Gastroesophageal sphincter (tissue), 4 donors: ENCODE results near the gene NEU2. TPM values are rescaled to one million over a fixed set of nuclear protein-coding genes. Genes with fewer than 3 reads are reported as not detected.

ENCODE experiments used
- ATAC-seq: fragments of 150-250 bp; one replicate; pipeline ENCODE4 v1.9.1; 2016; ENCODE audit warnings: mild to moderate bottlenecking, moderate library complexity
- H3K27ac ChIP-seq, 4 donors: fragments of 200-600 bp; sonication (generic) in 3 of 4; 1 replicate in 3 of 4; 2 replicates in 1 of 4; pipeline ENCODE4 v1.5.1; 2016 to 2019
- H3K27me3 ChIP-seq: fragments of 200-600 bp; sonication (generic); one replicate; pipeline ENCODE4 v1.5.1; 2019
- H3K36me3 ChIP-seq, 2 donors: fragments of 200-600 bp; sonication (generic); one replicate each; pipeline ENCODE4 v1.5.1; 2019; ENCODE audit warnings: control low read depth in 1 of 2
- H3K4me1 ChIP-seq, 3 donors: fragments of 200-600 bp; sonication (generic); 1 replicate in 2 of 3; 2 replicates in 1 of 3; pipeline ENCODE4 v1.5.1; 2016 to 2019; ENCODE audit warnings: control low read depth in 2 of 3
- H3K4me3 ChIP-seq, 2 donors: fragments of 200-600 bp; sonication (generic); one replicate each; pipeline ENCODE4 v1.5.1; 2019; ENCODE audit warnings: mild to moderate bottlenecking in 1 of 2, moderate library complexity in 1 of 2
- H3K9me3 ChIP-seq, 3 donors: fragments of 200-600 bp; sonication (generic); one replicate each; pipeline ENCODE4 v1.5.1; 2017 to 2019; ENCODE audit warnings: control low read depth in 2 of 3
- CTCF ChIP-seq, 4 experiments: fragments of 200-600 bp in 2 of 4; fragments of 450-650 bp in 2 of 4; sonication (generic) in 1 of 4; IDR thresholded peaks; one replicate each; pipeline ENCODE4 v1.5.1; 2017 to 2019; ENCODE audit warnings: antibody characterized with exemption in 4 of 4, mild to moderate bottlenecking in 2 of 4, moderate library complexity in 2 of 4
- EP300 ChIP-seq: sonication (generic); formaldehyde crosslinking; IDR thresholded peaks from one replicate; pipeline ENCODE4 v1.6.1; 2017; ENCODE audit warnings: antibody characterized with exemption, mild to moderate bottlenecking
- POLR2A ChIP-seq, 2 donors: fragments of 450-650 bp; IDR thresholded peaks; one replicate each; pipeline ENCODE4 v1.6.1; 2017; ENCODE audit warnings: antibody characterized with exemption in 2 of 2, mild to moderate bottlenecking in 2 of 2, moderate library complexity in 1 of 2
- POLR2AphosphoS5 ChIP-seq: sonication (generic); formaldehyde crosslinking; IDR thresholded peaks from one replicate; pipeline ENCODE4 v1.6.1; 2017; ENCODE audit warnings: antibody characterized with exemption
- WGBS, 2 donors: methylation state at CpG; one replicate each; pipeline ENCODE4 v1.1.5; 2018; ENCODE audit warnings: low coverage in 1 of 2; 5-methylcytosine and 5-hydroxymethylcytosine counted together
- total RNA-seq, 4 donors: library from RNA; depleted of rRNA; stranded (reverse); fragments of >200 nt; gene quantifications; one replicate each; pipeline ENCODE4 v1.1.0, GENCODE V29; 2016

Gene NEU2
- total RNA-seq, 4 donors from 2014 or later, result not detected

GRCh38 chr2:233056961-233057605 is 24.6 kb downstream of the NEU2 start:
- no peak for TF ChIP-seq POLR2AphosphoS5
- TF ChIP-seq EP300, result no peak
- no peak for TF ChIP-seq POLR2A (IDR thresholded peaks at IDR 0.05)
- TF ChIP-seq CTCF (IDR thresholded peaks at IDR 0.05), result no peak
- peaks cover 28% of the 10 kb centered on the region for H3K27me3 ChIP-seq
- H3K4me1 ChIP-seq, result peaks cover 0 to 25% (median 0%) of the 10 kb centered on the region in 3 donors
- WGBS, 2 donors, result 49% methylated on average over 2 of the region's 6 CpGs; no CpG with 5 or more reads in 1 of the 2 donors
- ATAC-seq, result no peak
- no peaks in the 10 kb centered on the region for H3K9me3 ChIP-seq
- no peak overlapping the region for H3K4me3 ChIP-seq
- no peak overlapping the region for H3K27ac ChIP-seq
- no peaks in the 10 kb centered on the region for H3K36me3 ChIP-seq

- WGBS, 2 donors, result 91 to 100% methylated on average over 2 to 7 of the region's 24 CpGs
- peaks cover 12% of the 10 kb centered on the region for H3K27me3 ChIP-seq
- H3K4me3 ChIP-seq, result no peak overlapping the region
- no peak for TF ChIP-seq POLR2AphosphoS5
- TF ChIP-seq POLR2A (IDR thresholded peaks at IDR 0.05), result no peak
- no peak for TF ChIP-seq EP300
- no peak for TF ChIP-seq CTCF (IDR thresholded peaks at IDR 0.05)
- no peaks in the 10 kb centered on the region for H3K36me3 ChIP-seq
- H3K9me3 ChIP-seq, result no peaks in the 10 kb centered on the region
- ATAC-seq, result no peak
- H3K4me1 ChIP-seq, result peaks cover 0 to 40% (median 3%) of the 10 kb centered on the region in 3 donors
- H3K27ac ChIP-seq, result peak overlapping the region in 3 of 4 donors; percentile 68 to 77 (median 76)
These were observed 26.5 kb downstream of the NEU2 start for GRCh38 chr2:233058717-233059546.

GRCh38 chr2:233059547-233059796 is 27.0 kb downstream of the NEU2 start:
- WGBS, 2 donors, result no CpG with 5 or more reads among the region's 7 CpGs
- Histone ChIP-seq H3K27me3 (peaks cover 6% of the 10 kb centered on the region), H3K27ac (peak overlapping the region in 3 of 4 donors; percentile 68 to 77 (median 76)), H3K9me3 (no peaks in the 10 kb centered on the region), H3K4me1 (peaks cover 0 to 44% (median 3%) of the 10 kb centered on the region in 3 donors), H3K4me3 (peak overlapping the region in 1 of 2 donors; percentile 50), H3K36me3 (no peaks in the 10 kb centered on the region)
- ATAC-seq, result peak; percentile 2
- TF ChIP-seq CTCF (IDR thresholded peaks at IDR 0.05), result no peak
- no peak for TF ChIP-seq EP300
- no peak for TF ChIP-seq POLR2AphosphoS5
- no peak for TF ChIP-seq POLR2A (IDR thresholded peaks at IDR 0.05)

GRCh38 chr2:233059797-233060500 is 27.5 kb downstream of the NEU2 start, which contains the start of gene INPP5D:
TSS of gene INPP5D (plus strand) at chr2:233060342. CDS start at chr2:233060479, 137 bp downstream.
- peaks cover 2% of the 10 kb centered on the region for H3K27me3 ChIP-seq
- peak; percentile 36 for ATAC-seq
- H3K36me3 ChIP-seq, result no peaks in the 10 kb centered on the region
- no peaks in the 10 kb centered on the region for H3K9me3 ChIP-seq
- H3K4me1 ChIP-seq, result peaks cover 0 to 47% (median 3%) of the 10 kb centered on the region in 3 donors
- TF ChIP-seq POLR2AphosphoS5, result no peak
- TF ChIP-seq POLR2A (IDR thresholded peaks at IDR 0.05), result peak; percentile 29 to 51
- H3K4me3 ChIP-seq, result peak within 1 kb of the TSS; percentile 20 to 50
- WGBS, 2 donors, result 40 to 87% methylated on average over 1 to 3 of the region's 26 CpGs
- peak within 1 kb of the TSS; percentile 27 to 77 (median 72) for H3K27ac ChIP-seq

- H3K27ac ChIP-seq, result peak overlapping the region; percentile 27 to 77 (median 72)
- no CpG with 5 or more reads among the region's 13 CpGs for WGBS, 2 donors
- peaks cover 0 to 47% (median 3%) of the 10 kb centered on the region in 3 donors for H3K4me1 ChIP-seq
- TF ChIP-seq POLR2AphosphoS5 (no peak), POLR2A (IDR thresholded peaks at IDR 0.05) (no peak), CTCF (IDR thresholded peaks at IDR 0.05) (no peak), EP300 (no peak)
- H3K9me3 ChIP-seq, result no peaks in the 10 kb centered on the region
- H3K36me3 ChIP-seq, result no peaks in the 10 kb centered on the region
- H3K27me3 ChIP-seq, result no peaks in the 10 kb centered on the region
- H3K4me3 ChIP-seq, result peak overlapping the region; percentile 20 to 50
- ATAC-seq, result peak; percentile 3
These were observed 28.1 kb downstream of the NEU2 start for GRCh38 chr2:233060501-233060979.
